AG09319 (cell line): Measurements from ENCODE around the gene NECAB3.

Experiments
- DNase-seq: peaks from one replicate; pipeline ENCODE4 v3.0.0-alpha.2; 2010; ENCODE audit warnings: low read depth; ENCODE audit errors: extremely low read depth
- TF ChIP-seq, protein P1 (sequence below): IDR thresholded peaks from 2 replicates; pipeline ENCODE4 v1.5.1; 2011; ENCODE audit warnings: low read depth, mild to moderate bottlenecking, inconsistent platforms, low read length, moderate library complexity

The NECAB3 gene

GRCh38 chr20:33711446-33711738 is 37.2 kb upstream of the NECAB3 start:
- TF ChIP-seq, protein P1, sequence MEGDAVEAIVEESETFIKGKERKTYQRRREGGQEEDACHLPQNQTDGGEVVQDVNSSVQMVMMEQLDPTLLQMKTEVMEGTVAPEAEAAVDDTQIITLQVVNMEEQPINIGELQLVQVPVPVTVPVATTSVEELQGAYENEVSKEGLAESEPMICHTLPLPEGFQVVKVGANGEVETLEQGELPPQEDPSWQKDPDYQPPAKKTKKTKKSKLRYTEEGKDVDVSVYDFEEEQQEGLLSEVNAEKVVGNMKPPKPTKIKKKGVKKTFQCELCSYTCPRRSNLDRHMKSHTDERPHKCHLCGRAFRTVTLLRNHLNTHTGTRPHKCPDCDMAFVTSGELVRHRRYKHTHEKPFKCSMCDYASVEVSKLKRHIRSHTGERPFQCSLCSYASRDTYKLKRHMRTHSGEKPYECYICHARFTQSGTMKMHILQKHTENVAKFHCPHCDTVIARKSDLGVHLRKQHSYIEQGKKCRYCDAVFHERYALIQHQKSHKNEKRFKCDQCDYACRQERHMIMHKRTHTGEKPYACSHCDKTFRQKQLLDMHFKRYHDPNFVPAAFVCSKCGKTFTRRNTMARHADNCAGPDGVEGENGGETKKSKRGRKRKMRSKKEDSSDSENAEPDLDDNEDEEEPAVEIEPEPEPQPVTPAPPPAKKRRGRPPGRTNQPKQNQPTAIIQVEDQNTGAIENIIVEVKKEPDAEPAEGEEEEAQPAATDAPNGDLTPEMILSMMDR, result no peak
- no peak for DNase-seq

GRCh38 chr20:33710681-33711445 is 36.6 kb upstream of the NECAB3 start:
- TF ChIP-seq, protein P1, result no peak
- DNase-seq, result no peak

GRCh38 chr20:33709905-33710541 is 35.8 kb upstream of the NECAB3 start:
- DNase-seq, result no peak
- TF ChIP-seq, protein P1, result no peak

DNA sequence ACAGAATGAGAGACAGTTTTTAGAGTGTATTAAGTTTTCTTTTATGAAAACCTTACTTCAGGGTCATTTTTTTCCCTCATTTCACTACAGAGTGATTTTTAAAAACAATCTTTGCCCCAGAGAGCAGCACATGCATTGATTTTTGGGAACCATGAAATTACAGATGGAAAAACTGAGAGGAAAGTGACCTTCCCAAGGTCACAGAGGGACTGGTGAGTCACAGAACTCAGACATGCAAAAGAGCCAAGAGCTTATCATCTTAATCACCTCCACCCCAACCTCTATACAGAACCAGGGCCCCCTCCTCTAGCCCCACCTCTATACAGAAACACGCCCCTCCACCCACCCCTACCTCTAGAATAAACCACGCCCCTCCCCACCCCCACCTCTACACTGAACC is 35.2 kb upstream of the NECAB3 start:
- no peak for DNase-seq
- TF ChIP-seq, protein P1, result no peak

GRCh38 chr20:33707668-33708067 is 33.4 kb upstream of the NECAB3 start:
- TF ChIP-seq, protein P1, result no peak
- DNase-seq, result no peak

- TF ChIP-seq, protein P1, result no peak
- DNase-seq, result no peak
These were observed 30.1 kb upstream of the NECAB3 start for GRCh38 chr20:33704197-33704924.
